HepG2 (cell line): ENCODE results near the gene PHF5A. TPM values are rescaled to one million over a fixed set of nuclear protein-coding genes. Genes with fewer than 3 reads are reported as not detected.

Experiments
- ATAC-seq: fragments of 200-7000 bp; cut with Tn5 transposase; 3 replicates; pipeline ENCODE4 v1.9.1; 2020; ENCODE audit warnings: mild to moderate bottlenecking, moderate library complexity
- BruUV-seq: library from RNA; stranded (reverse); fragments of 400-500 nt; replicated peaks from 2 replicates; lab custom pipeline; 2021; lab: Mats Ljungman, UMichigan
- CTCF ChIA-PET: fragments of 300-600 bp; formaldehyde crosslinking; extraction: SDS; loops from one replicate; lab custom pipeline; 2021; ENCODE audit warnings: low total read pairs, inconsistent platforms, low intra/inter-chr PET ratio; lab: Yijun Ruan, JAX
- POLR2A ChIA-PET: fragments of 350-600 bp; sonication (Branson Sonifier 250); formaldehyde crosslinking; loops from one replicate; lab custom pipeline; 2020; ENCODE audit warnings: antibody characterized with exemption, inconsistent platforms; lab: Yijun Ruan, JAX
- DNase-seq: peaks from one replicate; pipeline ENCODE4 v3.0.0-alpha.2; 2015; ENCODE audit warnings: low spot score
- FAIRE-seq: peaks from 3 replicates; lab custom pipeline; 2011; peaks lifted over from hg19 to GRCh38; lab: Jason Lieb, UNC
- H2AFZ ChIP-seq: one replicate; pipeline ENCODE4 v1.6.1; 2011; ENCODE audit warnings: low read length, inconsistent platforms
- H3K27ac ChIP-seq: fragments of 300-600 bp; 3 replicates; pipeline ENCODE4 v1.8.0; 2011; ENCODE audit warnings: mixed run types, mild to moderate bottlenecking, mixed read lengths, low read length, inconsistent platforms; ENCODE audit not compliant: insufficient read depth; ENCODE audit errors: extremely low read length
- H3K27me3 ChIP-seq, 2 experiments: fragments of 200-600 bp in 1 of 2; 2 replicates in 1 of 2; 3 replicates in 1 of 2; pipeline versions ENCODE4 v1.6.0 to v1.8.0; 2011; ENCODE audit warnings: low read length in 2 of 2, mild to moderate bottlenecking in 2 of 2, moderate library complexity in 2 of 2, inconsistent platforms in 1 of 2; ENCODE audit not compliant: insufficient read depth in 2 of 2, control insufficient read depth in 1 of 2
- H3K36me3 ChIP-seq, 2 experiments: fragments of 200-600 bp in 1 of 2; replicated peaks in 1 of 2; 2 replicates in 1 of 2; 3 replicates in 1 of 2; pipeline versions ENCODE4 v1.5.1 to v1.8.0; 2011; ENCODE audit warnings: low read length in 2 of 2, inconsistent platforms in 1 of 2; ENCODE audit not compliant: insufficient read depth in 2 of 2, control insufficient read depth in 1 of 2
- H3K4me1 ChIP-seq: 2 replicates; pipeline ENCODE4 v1.5.1; 2012; ENCODE audit warnings: low read length, inconsistent platforms; ENCODE audit not compliant: insufficient read depth
- H3K4me2 ChIP-seq: 2 replicates; pipeline ENCODE4 v1.6.0; 2011; ENCODE audit warnings: low read depth, low read length, inconsistent platforms
- H3K4me3 ChIP-seq, 3 experiments: fragments of 200-600 bp in 1 of 3; sonication (generic), shearing (Covaris generic) in 1 of 3; replicated peaks in 1 of 3; 2 replicates each; pipeline ENCODE4 v1.5.1; 2011 to 2016; ENCODE audit warnings: low read length in 3 of 3, inconsistent platforms in 2 of 3, low read depth in 2 of 3, mild to moderate bottlenecking in 2 of 3, control low read depth in 1 of 3, mixed read lengths in 1 of 3; ENCODE audit not compliant: insufficient read depth in 1 of 3
- H3K79me2 ChIP-seq: one replicate; pipeline ENCODE4 v1.6.1; 2011; ENCODE audit warnings: low read length, inconsistent platforms; ENCODE audit not compliant: insufficient read depth
- H3K9ac ChIP-seq: 2 replicates; pipeline ENCODE4 v1.6.0; 2011; ENCODE audit warnings: mild to moderate bottlenecking, low read depth, low read length, inconsistent platforms; ENCODE audit not compliant: insufficient read depth
- H3K9me3 ChIP-seq: 2 replicates; pipeline ENCODE4 v1.5.1; 2012; ENCODE audit warnings: mild to moderate bottlenecking, low read length
- H4K20me1 ChIP-seq: 2 replicates; pipeline ENCODE4 v1.6.0; 2011; ENCODE audit warnings: inconsistent platforms, mild to moderate bottlenecking, low read length, moderate library complexity; ENCODE audit not compliant: insufficient read depth
- ARHGAP35 ChIP-seq: sonication (generic); formaldehyde crosslinking; IDR thresholded peaks from 2 replicates; pipeline ENCODE4 v1.9.0; 2022; ENCODE audit warnings: mild to moderate bottlenecking, inconsistent platforms, moderate library complexity, missing genetic modification reagents, borderline replicate concordance
- ARID4A ChIP-seq: sonication (generic); formaldehyde crosslinking; IDR thresholded peaks from 2 replicates; pipeline ENCODE4 v1.5.0; 2020; ENCODE audit warnings: mild to moderate bottlenecking, missing genetic modification reagents, borderline replicate concordance
- E2F2 ChIP-seq: sonication (generic); formaldehyde crosslinking; IDR thresholded peaks from 2 replicates; pipeline ENCODE4 v1.4.0; 2020; ENCODE audit warnings: missing genetic modification reagents, borderline replicate concordance
- HOXA5 ChIP-seq: sonication (generic); formaldehyde crosslinking; IDR thresholded peaks from 2 replicates; pipeline ENCODE4 v1.4.0; 2020; ENCODE audit warnings: missing genetic modification reagents
- RFX1 ChIP-seq: fragments of 450-650 bp; IDR thresholded peaks from 2 replicates; pipeline ENCODE4 v1.6.1; 2017
- ZMYM2 ChIP-seq: sonication (generic); formaldehyde crosslinking; IDR thresholded peaks from 2 replicates; pipeline ENCODE4 v1.8.0; 2022; ENCODE audit warnings: mild to moderate bottlenecking, missing genetic modification reagents
- ZNF124 ChIP-seq: sonication (generic); formaldehyde crosslinking; IDR thresholded peaks from 2 replicates; pipeline ENCODE4 v1.4.0; 2020; ENCODE audit warnings: missing genetic modification reagents
- ZNF225 ChIP-seq: sonication (generic); formaldehyde crosslinking; IDR thresholded peaks from 2 replicates; pipeline ENCODE4 v1.4.0; 2020; ENCODE audit warnings: mild to moderate bottlenecking, missing genetic modification reagents
- ZNF432 ChIP-seq: sonication (generic); formaldehyde crosslinking; IDR thresholded peaks from 2 replicates; pipeline ENCODE4 v1.5.0; 2020; ENCODE audit warnings: missing genetic modification reagents, mild to moderate bottlenecking, borderline replicate concordance
- ZNF496 ChIP-seq: sonication (generic); formaldehyde crosslinking; IDR thresholded peaks from 2 replicates; pipeline ENCODE4 v1.8.1; 2023; ENCODE audit warnings: mild to moderate bottlenecking, moderate library complexity, missing genetic modification reagents; ENCODE audit not compliant: insufficient replicate concordance
- ZNF629 ChIP-seq: sonication (generic); formaldehyde crosslinking; conservative IDR thresholded peaks from 2 replicates; pipeline ENCODE4 v1.5.0; 2020; ENCODE audit warnings: missing genetic modification reagents
- ZNF670 ChIP-seq: sonication (generic); formaldehyde crosslinking; IDR thresholded peaks from 2 replicates; pipeline ENCODE4 v1.8.0; 2022; ENCODE audit warnings: mild to moderate bottlenecking, missing genetic modification reagents, borderline replicate concordance
- WGBS: methylation state at CpG from one replicate; pipeline ENCODE4 v1.1.6; 2017; ENCODE audit warnings: low lambda C conversion rate; 5-methylcytosine and 5-hydroxymethylcytosine counted together
- in situ Hi-C: cut with HindIII; loops from 2 replicates; pipeline ENCODE4 v1.10.0; 2017; ENCODE audit warnings: low pct_unique_long_range_greater_than_20kb; ENCODE audit not compliant: extremely low pct_ligation_motif_present
- intact Hi-C: fragments of 100-400 bp; cut with micrococcal nuclease; formaldehyde crosslinking; loops from one replicate; pipeline ENCODE4 v1.10.0; 2022; ENCODE audit not compliant: unreplicated experiment
- polyA plus RNA-seq, 8 experiments: library from polyadenylated mRNA; depleted of rRNA in 3 of 8; stranded (reverse) in 7 of 8; unstranded in 1 of 8; fragments of >200 nt; fragmentation: Illumina TruSeq in 4 of 8; extraction: Trizol in 4 of 8; gene quantifications; 2 replicates each; pipeline versions ENCODE4 v1.2.1 to v1.2.3, GENCODE V29; 2011 to 2016; ENCODE audit warnings: low read depth in 4 of 8, missing spikeins in 1 of 8, mixed read lengths in 1 of 8; ENCODE audit not compliant: insufficient read depth in 1 of 8
- total RNA-seq, 5 experiments: library from RNA; depleted of rRNA; stranded (reverse); fragments of >200 nt; fragmentation: Illumina TruSeq; extraction: Trizol; gene quantifications; 2 replicates each; pipeline ENCODE4 v1.2.3, GENCODE V29; 2016; ENCODE audit warnings: low read depth in 1 of 5
- TF ChIP-seq, protein P1 (sequence below): sonication (generic); formaldehyde crosslinking; IDR thresholded peaks from 2 replicates; pipeline ENCODE4 v1.4.0; 2020; ENCODE audit warnings: missing genetic modification reagents

The PHF5A gene
- total and polyA plus RNA-seq, 2 of the 13 experiments (the other 11 are each of a cell fraction or from before 2014, with no cell fraction given), result 56.6 to 105 TPM

GRCh38 chr22:41429232-41429950 is 39.1 kb downstream of the PHF5A start:
- 96% methylated on average over 9 of the region's 13 CpGs for WGBS
- ChIA-PET POLR2A (interaction anchor here (1.6 kb wide), 1 partner anchor 18 kb away, joined by 7 read pairs; the partner anchor contains the start of gene TOB2), CTCF (no interaction called here)
- TF ChIP-seq E2F2 (CRISPR knock-in tag) (no peak), ARID4A (CRISPR knock-in tag) (no peak), RFX1 (no peak), ZNF225 (CRISPR knock-in tag) (no peak), ZNF496 (CRISPR knock-in tag) (no peak), ZMYM2 (CRISPR knock-in tag) (no peak), ZNF629 (CRISPR knock-in tag) (no peak), ARHGAP35 (CRISPR knock-in tag) (no peak), ZNF432 (CRISPR knock-in tag) (no peak), ZNF124 (CRISPR knock-in tag) (no peak), ZNF670 (CRISPR knock-in tag) (no peak), HOXA5 (CRISPR knock-in tag) (no peak)
- TF ChIP-seq, protein P1, sequence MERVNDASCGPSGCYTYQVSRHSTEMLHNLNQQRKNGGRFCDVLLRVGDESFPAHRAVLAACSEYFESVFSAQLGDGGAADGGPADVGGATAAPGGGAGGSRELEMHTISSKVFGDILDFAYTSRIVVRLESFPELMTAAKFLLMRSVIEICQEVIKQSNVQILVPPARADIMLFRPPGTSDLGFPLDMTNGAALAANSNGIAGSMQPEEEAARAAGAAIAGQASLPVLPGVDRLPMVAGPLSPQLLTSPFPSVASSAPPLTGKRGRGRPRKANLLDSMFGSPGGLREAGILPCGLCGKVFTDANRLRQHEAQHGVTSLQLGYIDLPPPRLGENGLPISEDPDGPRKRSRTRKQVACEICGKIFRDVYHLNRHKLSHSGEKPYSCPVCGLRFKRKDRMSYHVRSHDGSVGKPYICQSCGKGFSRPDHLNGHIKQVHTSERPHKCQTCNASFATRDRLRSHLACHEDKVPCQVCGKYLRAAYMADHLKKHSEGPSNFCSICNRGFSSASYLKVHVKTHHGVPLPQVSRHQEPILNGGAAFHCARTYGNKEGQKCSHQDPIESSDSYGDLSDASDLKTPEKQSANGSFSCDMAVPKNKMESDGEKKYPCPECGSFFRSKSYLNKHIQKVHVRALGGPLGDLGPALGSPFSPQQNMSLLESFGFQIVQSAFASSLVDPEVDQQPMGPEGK (CRISPR knock-in tag), result no peak

More at GRCh38 chr22:41429232-41429950, 39.1 kb downstream of the PHF5A start:
- no peaks in the 10 kb centered on the region for H3K36me3 ChIP-seq
- no peak overlapping the region for H3K4me2 ChIP-seq
- H3K4me1 ChIP-seq, result peaks cover 10% of the 10 kb centered on the region; the same call in 1 of the 2 replicates
- DNase-seq (no peak), FAIRE-seq (no peak), ATAC-seq (peak; percentile 19)
- no peaks in the 10 kb centered on the region for H3K79me2 ChIP-seq
- no peak overlapping the region for H2AFZ ChIP-seq
- no peak overlapping the region for H3K4me3 ChIP-seq
- H3K9ac ChIP-seq, result no peak overlapping the region
- in situ Hi-C loops (no loop called here), intact Hi-C loops (no loop called here)
- H3K27me3 ChIP-seq, result no peaks in the 10 kb centered on the region
- no TSS peak for BruUV-seq
- no peaks in the 10 kb centered on the region for H3K9me3 ChIP-seq
- H4K20me1 ChIP-seq, result 0 out of 2 replicates have a peak, but pooled peaks cover 3% of the 10 kb centered on the region
- no peak overlapping the region for H3K27ac ChIP-seq
